ENCODE data around the gene CBLC.
"Not testable (repeated sequence)": the region's sequence is repeated elsewhere in the genome, so short reads cannot be mapped to it uniquely, and the experiment has no call there.

The CBLC gene

GRCh38 chr19:44765033-44765948 lies 12.4 kb upstream of the CBLC start:
- no peak for DNase-seq (ENCODE audit: low read depth)

- no peak for DNase-seq (ENCODE audit: low read depth)
Observed at GRCh38 chr19:44765949-44766335, 11.7 kb upstream of the CBLC start.

- no peak for DNase-seq (ENCODE audit: low read depth)
Observed at GRCh38 chr19:44767295-44768180, 10.2 kb upstream of the CBLC start.

- peak; percentile 87 for DNase-seq (ENCODE audit: low read depth)
Observed at GRCh38 chr19:44770550-44771257, 7.0 kb upstream of the CBLC start.

- not testable (repeated sequence) for DNase-seq (ENCODE audit: low read depth)
Observed at GRCh38 chr19:44772144-44772543, 5.5 kb upstream of the CBLC start.

GRCh38 chr19:44772959-44773358 lies 4.7 kb upstream of the CBLC start:
- DNase-seq (ENCODE audit: low read depth): no peak

- no peak for DNase-seq (ENCODE audit: low read depth)
Observed at GRCh38 chr19:44775676-44776240, 1.9 kb upstream of the CBLC start.

GRCh38 chr19:44776402-44777096 lies 1.1 kb upstream of the CBLC start:
- DNase-seq (ENCODE audit: low read depth): no peak

GRCh38 chr19:44779150-44779549 lies 1.5 kb downstream of the CBLC start:
- no peak for DNase-seq (ENCODE audit: low read depth)

GRCh38 chr19:44781694-44782093 lies 4.0 kb downstream of the CBLC start:
- DNase-seq (ENCODE audit: low read depth): not testable (repeated sequence)

- no peak for DNase-seq (ENCODE audit: low read depth)
Observed at GRCh38 chr19:44782729-44783128, 5.0 kb downstream of the CBLC start.

- no peak for DNase-seq (ENCODE audit: low read depth)
Observed at GRCh38 chr19:44783545-44783944, 5.9 kb downstream of the CBLC start.

- DNase-seq (ENCODE audit: low read depth): no peak
Observed at GRCh38 chr19:44785271-44785670, 7.6 kb downstream of the CBLC start.

GRCh38 chr19:44785993-44786392 lies 8.3 kb downstream of the CBLC start:
- no peak for DNase-seq (ENCODE audit: low read depth)

GRCh38 chr19:44788971-44789370 lies 11.3 kb downstream of the CBLC start:
- no peak for DNase-seq (ENCODE audit: low read depth)

GRCh38 chr19:44789943-44790483 lies 12.3 kb downstream of the CBLC start:
- no peak for DNase-seq (ENCODE audit: low read depth)

- DNase-seq (ENCODE audit: low read depth): no peak
Observed at GRCh38 chr19:44792281-44792680, 14.6 kb downstream of the CBLC start.

- DNase-seq (ENCODE audit: low read depth): no peak
Observed at GRCh38 chr19:44794610-44795009, 16.9 kb downstream of the CBLC start.

- DNase-seq (ENCODE audit: low read depth): no peak
Observed at GRCh38 chr19:44795398-44795987, 17.8 kb downstream of the CBLC start.

- DNase-seq (ENCODE audit: low read depth): no peak
Observed at GRCh38 chr19:44796701-44797115, 19.0 kb downstream of the CBLC start.

Data from HS-5 (cell line).